ENCODE results near the gene NACC2. TPM values are rescaled to one million over a fixed set of nuclear protein-coding genes. Genes with fewer than 3 reads are reported as not detected.

The NACC2 gene
- total RNA-seq, 4 donors from 2014 or later, result 26.0 to 51.7 (median 43.5) TPM

GRCh38 chr9:136024696-136025316, 70.3 kb downstream of the NACC2 start:
- Histone ChIP-seq H3K27ac (peak overlapping the region in 2 of 4 donors; percentile 32 to 65), H3K9me3 (no peaks in the 10 kb centered on the region), H3K4me1 (peaks cover 45 to 55% of the 10 kb centered on the region in 2 donors), H3K27me3 (no peaks in the 10 kb centered on the region), H3K4me3 (no peak overlapping the region), H3K36me3 (no peaks in the 10 kb centered on the region)
- TF ChIP-seq CTCF (IDR thresholded peaks at IDR 0.05 in 4 of 5, conservative IDR thresholded peaks at IDR 0.05 in 1 of 5) (no peak), POLR2A (IDR thresholded peaks at IDR 0.05) (no peak)
- intact Hi-C loops (cut with DNase I; ENCODE audit: low total_unique reads) (loop anchor here (5.0 kb wide), 1 partner anchor 92 kb away; the partner anchor contains the start of gene TMEM250), in situ Hi-C loops (cut with MboI; ENCODE audit: low sequenced_read_pairs in 4 of 4) (no loop called here)
- no peak for DNase-seq
- no peak for ATAC-seq

GRCh38 chr9:136024286-136024685, 70.8 kb downstream of the NACC2 start:
- Histone ChIP-seq H3K27ac (peak overlapping the region in 2 of 4 donors; percentile 32 to 65), H3K9me3 (no peaks in the 10 kb centered on the region), H3K36me3 (no peaks in the 10 kb centered on the region), H3K4me3 (no peak overlapping the region), H3K27me3 (no peaks in the 10 kb centered on the region), H3K4me1 (peaks cover 40 to 50% of the 10 kb centered on the region in 2 donors)
- ATAC-seq (no peak), DNase-seq (no peak)
- in situ Hi-C loops (cut with MboI; ENCODE audit: low sequenced_read_pairs in 4 of 4) (no loop called here), intact Hi-C loops (cut with DNase I; ENCODE audit: low total_unique reads) (no loop called here)
- no peak for TF ChIP-seq CTCF (IDR thresholded peaks at IDR 0.05 in 4 of 5, conservative IDR thresholded peaks at IDR 0.05 in 1 of 5)
- TF ChIP-seq POLR2A (IDR thresholded peaks at IDR 0.05), result no peak

GRCh38 chr9:136023410-136024225, 71.5 kb downstream of the NACC2 start:
- intact Hi-C loops (cut with DNase I; ENCODE audit: low total_unique reads), result no loop called here
- Histone ChIP-seq H3K27ac (peak overlapping the region; percentile 14 to 54 (median 24)), H3K4me1 (peaks cover 33 to 43% of the 10 kb centered on the region in 2 donors)

GRCh38 chr9:136022731-136023409, 72.2 kb downstream of the NACC2 start:
- DNase-seq (no peak), ATAC-seq (no peak)
- Histone ChIP-seq H3K27ac (peak overlapping the region in 2 of 4 donors; percentile 32 to 54), H3K4me3 (no peak overlapping the region), H3K9me3 (no peaks in the 10 kb centered on the region), H3K27me3 (no peaks in the 10 kb centered on the region), H3K36me3 (no peaks in the 10 kb centered on the region), H3K4me1 (peaks cover 26 to 38% of the 10 kb centered on the region in 2 donors)
- no peak for TF ChIP-seq POLR2A (IDR thresholded peaks at IDR 0.05)
- no peak for TF ChIP-seq CTCF (IDR thresholded peaks at IDR 0.05 in 4 of 5, conservative IDR thresholded peaks at IDR 0.05 in 1 of 5)
- in situ Hi-C loops (cut with MboI; ENCODE audit: low sequenced_read_pairs in 4 of 4), result no loop called here
- intact Hi-C loops (cut with DNase I; ENCODE audit: low total_unique reads), result no loop called here

More at GRCh38 chr9:136023410-136024225, 71.5 kb downstream of the NACC2 start:
- H3K4me3 ChIP-seq, result no peak overlapping the region
- TF ChIP-seq POLR2A (IDR thresholded peaks at IDR 0.05) (no peak), CTCF (IDR thresholded peaks at IDR 0.05 in 4 of 5, conservative IDR thresholded peaks at IDR 0.05 in 1 of 5) (no peak)
- in situ Hi-C loops (cut with MboI; ENCODE audit: low sequenced_read_pairs in 4 of 4), result no loop called here
- ATAC-seq (no peak), DNase-seq (peak; percentile 34 to 62)
- no peaks in the 10 kb centered on the region for H3K9me3 ChIP-seq
- no peaks in the 10 kb centered on the region for H3K27me3 ChIP-seq
- no peaks in the 10 kb centered on the region for H3K36me3 ChIP-seq

Data from gastrocnemius medialis (tissue), 4 donors.